ENCODE data around the gene BEX5. TPM values are rescaled to one million over a fixed set of nuclear protein-coding genes. Genes with fewer than 3 reads are reported as not detected.
"Not testable (repeated sequence)": the region's sequence is repeated elsewhere in the genome, so short reads cannot be mapped to it uniquely, and the experiment has no call there.

BEX5 gene
- 1 to 10 TPM; 5.9 to 7.4 TPM for total RNA-seq
- 10 to 100 TPM in 1 of 2 donors, 1 to 10 TPM in 1; 7.5 to 12.0 TPM for polyA plus RNA-seq

DNA sequence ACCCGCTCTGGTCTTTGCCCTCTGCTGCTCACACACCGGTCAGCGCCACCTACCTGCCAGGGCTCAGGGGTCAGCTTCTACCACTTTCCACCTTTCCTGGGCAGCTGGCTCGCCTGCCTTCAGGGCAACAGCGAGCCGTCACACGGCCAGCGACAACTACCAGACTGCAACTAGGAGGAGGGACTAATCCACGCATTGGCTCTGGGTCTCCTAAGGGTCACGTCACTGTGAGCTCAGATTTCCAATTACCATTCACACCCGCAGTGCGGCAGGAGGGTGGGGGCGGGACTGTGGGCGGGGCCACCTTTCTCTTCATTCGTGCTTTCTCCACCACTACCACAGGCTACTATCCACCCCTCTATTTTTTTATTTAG lies at the start of gene BEX5:
BEX5 (minus strand) TSS at position 172 of the 374 bp plus-strand sequence. CDS start 1,712 bp downstream, outside the sequence.
- intact Hi-C loops (cut with micrococcal nuclease) = loop anchor here (1.0 to 5.0 kb wide), 6 partner anchors 225 to 1532 kb away; partner anchors contain the start of gene MORF4L2
- POLR2A ChIA-PET (ENCODE audit: partially characterized antibody) = interaction anchor here (1.4 to 1.9 kb wide), 2 partner anchors 224 to 504 kb away, joined by 4 to 12 read pairs; partner anchors contain the start of gene ZMAT1

DNA sequence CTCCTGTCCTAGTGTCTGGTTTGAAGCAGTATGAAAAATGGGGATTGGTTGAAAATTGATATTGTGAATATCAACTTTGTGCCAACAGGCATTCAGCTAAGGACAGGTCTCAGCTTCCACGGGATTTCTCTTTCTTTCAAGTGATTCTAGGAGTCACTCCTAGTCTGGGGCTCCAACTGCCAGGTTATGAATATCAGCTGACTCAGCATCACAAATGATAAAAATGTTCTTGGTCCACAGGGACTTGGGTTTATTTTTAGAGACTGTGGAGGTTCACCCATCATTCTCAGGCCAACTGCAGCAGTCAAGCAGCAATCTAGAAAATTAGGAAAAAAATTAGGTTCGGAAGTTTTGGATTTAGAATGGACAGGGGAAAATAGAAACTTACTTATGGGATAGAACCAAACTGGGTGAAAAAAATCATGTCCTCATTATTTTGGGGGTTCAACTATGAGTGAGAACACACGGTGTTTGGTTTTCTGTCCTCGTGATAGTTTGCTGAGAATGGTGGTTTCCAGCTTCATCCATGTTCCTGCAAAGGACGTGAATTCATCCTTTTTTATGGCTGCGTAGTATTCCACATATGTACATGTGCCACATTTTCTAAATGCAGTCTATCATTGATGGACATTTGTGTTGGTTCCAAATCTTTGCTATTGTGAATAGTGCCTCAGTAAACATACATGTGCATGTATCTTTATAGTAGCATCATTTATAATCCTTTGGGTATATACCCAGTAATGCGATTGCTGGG lies 30.4 kb upstream of the BEX5 start:
- Histone ChIP-seq H3K27ac (ENCODE audit: low read depth, low read length) (no peak overlapping the region), H3K36me3 (ENCODE audit: insufficient read depth, low read length) (no peaks in the 10 kb centered on the region), H3K27me3 (ENCODE audit: insufficient read depth, low read length) (no peaks in the 10 kb centered on the region), H3K4me1 (ENCODE audit: insufficient read depth, low read length) (no peaks in the 10 kb centered on the region), H3K4me3 (ENCODE audit: low read length in 2 of 2) (no peak overlapping the region), H3K9me3 (ENCODE audit: control insufficient read depth in 1 of 2, low read length in 2 of 2) (no peaks in the 10 kb centered on the region)
- Mint-ChIP-seq H3K36me3 (no peaks in the 10 kb centered on the region), H3K9me3 (peaks cover 0 to 17% (median 11%) of the 10 kb centered on the region in 8 donors), H3K4me1 (no peaks in the 10 kb centered on the region), H3K4me3 (no peak overlapping the region), H3K27ac (no peak overlapping the region), H3K27me3 (peaks cover 0 to 1% of the 10 kb centered on the region in 2 donors)
- intact Hi-C loops (cut with micrococcal nuclease) = no loop called here
- CTCF ChIA-PET (ENCODE audit: partially characterized antibody) = no interaction called here
- DNase-seq = no peak
- POLR2A ChIA-PET (ENCODE audit: partially characterized antibody) = no interaction called here

More for the DNA sequence above, at the start of gene BEX5:
- Histone ChIP-seq H3K27ac (ENCODE audit: low read depth, low read length) (peak within 1 kb of the TSS; percentile 77), H3K36me3 (ENCODE audit: insufficient read depth, low read length) (no peaks in the 10 kb centered on the region), H3K27me3 (ENCODE audit: insufficient read depth, low read length) (no peaks in the 10 kb centered on the region), H3K4me3 (ENCODE audit: low read length in 2 of 2) (peak within 1 kb of the TSS; percentile 57 to 74), H3K4me1 (ENCODE audit: insufficient read depth, low read length) (peaks cover 8% of the 10 kb centered on the region), H3K9me3 (ENCODE audit: control insufficient read depth in 1 of 2, low read length in 2 of 2) (no peaks in the 10 kb centered on the region)
- peaks cover 0 to 8% of the 10 kb centered on the region in 2 donors for H3K36me3 Mint-ChIP-seq
- no peaks in the 10 kb centered on the region for H3K27me3 Mint-ChIP-seq
- CTCF ChIA-PET (ENCODE audit: partially characterized antibody) = interaction anchor here (1.3 kb wide), 1 partner anchor 740 kb away, joined by 4 read pairs; no protein-coding TSS in a partner anchor
- H3K4me1 Mint-ChIP-seq = peaks cover 0 to 14% (median 10%) of the 10 kb centered on the region in 4 donors
- H3K4me3 Mint-ChIP-seq = peak within 1 kb of the TSS; percentile 96 to 100 (median 98)
- peak; percentile 60 to 83 (median 65) for DNase-seq
- H3K9me3 Mint-ChIP-seq = peaks cover 0 to 2% (median 0%) of the 10 kb centered on the region in 8 donors
- H3K27ac Mint-ChIP-seq = peak within 1 kb of the TSS; percentile 98 to 100 (median 99)

DNA sequence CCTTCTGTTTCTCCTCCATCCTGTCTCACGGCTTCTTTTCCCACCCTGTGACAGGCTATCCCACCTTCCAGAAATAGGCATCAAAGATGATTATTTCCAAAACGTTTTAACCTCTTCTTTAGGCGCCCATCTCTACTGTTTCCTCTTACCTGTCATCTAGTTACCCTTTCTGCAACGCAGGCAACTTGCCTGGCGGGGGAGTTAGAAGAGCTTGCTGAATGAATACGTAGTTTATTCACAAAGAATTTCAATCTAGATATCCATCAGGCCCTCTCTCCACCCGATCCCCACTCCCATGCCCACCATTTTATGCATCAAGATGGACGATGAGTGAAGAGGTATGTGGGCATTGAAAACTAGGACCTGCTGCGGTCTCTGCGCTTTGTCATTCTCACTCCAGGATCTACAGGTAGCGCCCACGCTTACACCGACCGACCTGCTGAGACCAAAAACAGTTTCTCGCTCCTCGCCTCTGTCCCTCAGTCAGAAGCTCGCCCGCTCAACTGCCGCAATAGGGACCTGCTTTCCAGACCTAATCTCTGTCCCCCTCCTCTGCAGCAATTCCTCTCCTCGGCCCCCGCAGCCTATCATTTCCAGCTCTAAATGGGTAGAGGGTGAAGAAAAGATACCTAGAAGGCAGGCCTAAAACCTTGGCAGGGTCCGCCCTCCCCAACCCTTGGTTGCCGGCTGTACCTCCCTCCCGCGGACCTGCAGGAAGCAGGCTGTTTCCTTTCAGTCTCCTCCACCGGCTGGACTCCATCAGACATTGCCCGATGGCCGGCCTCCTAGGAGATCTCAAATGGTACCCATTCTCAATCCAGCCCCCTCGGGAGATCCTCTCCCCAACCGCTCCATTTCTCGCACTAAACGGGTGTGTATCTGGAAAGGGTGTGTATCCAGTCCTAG lies 624 bp downstream of the BEX5 start:
- CTCF ChIA-PET (ENCODE audit: partially characterized antibody) = interaction anchor here (1.0 to 2.0 kb wide), 3 partner anchors 10 to 740 kb away, joined by 3 to 5 read pairs (median 4); no protein-coding TSS in a partner anchor
- Mint-ChIP-seq H3K27ac (peak overlapping the region; percentile 98 to 100 (median 99)), H3K4me3 (peak overlapping the region; percentile 96 to 100 (median 98)), H3K36me3 (peaks cover 0 to 8% of the 10 kb centered on the region in 2 donors), H3K9me3 (peaks cover 0 to 2% (median 0%) of the 10 kb centered on the region in 8 donors), H3K27me3 (no peaks in the 10 kb centered on the region), H3K4me1 (peaks cover 0 to 14% (median 10%) of the 10 kb centered on the region in 4 donors)
- peak overlapping the region; percentile 77 for H3K27ac ChIP-seq (ENCODE audit: low read depth, low read length)
- peak; percentile 34 to 50 (median 40) for DNase-seq
- peak overlapping the region; percentile 57 to 74 for H3K4me3 ChIP-seq (ENCODE audit: low read length in 2 of 2)
- intact Hi-C loops (cut with micrococcal nuclease) = loop anchor here (1.0 to 5.0 kb wide), 6 partner anchors 224 to 1532 kb away; partner anchors contain the start of gene MORF4L2
- no peaks in the 10 kb centered on the region for H3K36me3 ChIP-seq (ENCODE audit: insufficient read depth, low read length)
- no peaks in the 10 kb centered on the region for H3K9me3 ChIP-seq (ENCODE audit: control insufficient read depth in 1 of 2, low read length in 2 of 2)
- peaks cover 8% of the 10 kb centered on the region for H3K4me1 ChIP-seq (ENCODE audit: insufficient read depth, low read length)
- POLR2A ChIA-PET (ENCODE audit: partially characterized antibody) = interaction anchor here (1.4 to 1.9 kb wide), 2 partner anchors 223 to 505 kb away, joined by 4 to 12 read pairs; partner anchors contain the start of gene ZMAT1
- no peaks in the 10 kb centered on the region for H3K27me3 ChIP-seq (ENCODE audit: insufficient read depth, low read length)

DNA sequence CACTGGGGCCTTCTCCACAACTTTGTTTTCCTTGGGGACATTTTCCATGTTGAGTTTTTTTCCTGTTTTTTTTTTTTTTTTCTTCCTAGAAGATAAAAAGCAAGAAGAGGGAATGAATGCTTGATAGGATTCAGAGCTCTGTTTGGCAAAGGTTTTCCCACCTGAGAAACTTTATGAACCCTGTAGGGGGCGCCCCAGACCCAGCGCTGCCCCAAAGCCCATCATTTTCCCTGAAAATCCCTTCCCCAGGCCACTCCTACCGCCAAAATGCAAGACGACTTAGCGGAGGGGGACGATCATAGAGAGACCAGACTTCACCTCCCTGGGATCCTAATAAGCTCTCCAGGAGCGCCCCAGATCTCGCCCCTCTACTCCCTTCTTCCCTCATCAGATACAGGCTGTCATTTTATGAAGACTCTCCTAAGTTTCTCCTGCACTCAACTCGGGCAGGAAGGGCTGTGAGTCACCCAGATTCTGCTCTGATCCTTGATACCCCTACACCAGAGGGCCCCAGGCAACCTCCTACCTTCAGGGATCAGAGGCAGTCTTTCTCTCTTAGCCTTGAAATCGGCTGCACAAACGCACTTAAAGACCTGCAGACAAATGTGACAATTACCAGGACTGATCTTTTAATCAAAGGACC lies 1.4 kb downstream of the BEX5 start:
- peaks cover 0 to 14% (median 10%) of the 10 kb centered on the region in 4 donors for H3K4me1 Mint-ChIP-seq
- H3K4me3 Mint-ChIP-seq = peak overlapping the region; percentile 96 to 100 (median 98)
- CTCF ChIA-PET (ENCODE audit: partially characterized antibody) = interaction anchor here (0.7 to 2.0 kb wide), 7 partner anchors 10 to 739 kb away, joined by 3 to 5 read pairs (median 4); no protein-coding TSS in a partner anchor
- Histone ChIP-seq H3K27ac (ENCODE audit: low read depth, low read length) (peak overlapping the region; percentile 77), H3K4me3 (ENCODE audit: low read length in 2 of 2) (peak overlapping the region in 1 of 2 donors; percentile 74), H3K36me3 (ENCODE audit: insufficient read depth, low read length) (no peaks in the 10 kb centered on the region), H3K27me3 (ENCODE audit: insufficient read depth, low read length) (no peaks in the 10 kb centered on the region), H3K4me1 (ENCODE audit: insufficient read depth, low read length) (peaks cover 8% of the 10 kb centered on the region), H3K9me3 (ENCODE audit: control insufficient read depth in 1 of 2, low read length in 2 of 2) (no peaks in the 10 kb centered on the region)
- peak overlapping the region; percentile 98 to 100 (median 99) for H3K27ac Mint-ChIP-seq
- no peaks in the 10 kb centered on the region for H3K27me3 Mint-ChIP-seq
- H3K9me3 Mint-ChIP-seq = peaks cover 0 to 2% (median 0%) of the 10 kb centered on the region in 8 donors
- intact Hi-C loops (cut with micrococcal nuclease) = loop anchor here (2.0 kb wide), 2 partner anchors 224 to 740 kb away; no protein-coding TSS in a partner anchor
- peaks cover 0 to 8% of the 10 kb centered on the region in 2 donors for H3K36me3 Mint-ChIP-seq
- POLR2A ChIA-PET (ENCODE audit: partially characterized antibody) = interaction anchor here (0.6 to 1.9 kb wide), 2 partner anchors 222 to 1518 kb away, joined by 3 to 12 read pairs; partner anchors contain the start of genes TSPAN6 and ZMAT1
- DNase-seq = peak in 3 of 5 donors; percentile 2 to 10 (median 6)

DNA sequence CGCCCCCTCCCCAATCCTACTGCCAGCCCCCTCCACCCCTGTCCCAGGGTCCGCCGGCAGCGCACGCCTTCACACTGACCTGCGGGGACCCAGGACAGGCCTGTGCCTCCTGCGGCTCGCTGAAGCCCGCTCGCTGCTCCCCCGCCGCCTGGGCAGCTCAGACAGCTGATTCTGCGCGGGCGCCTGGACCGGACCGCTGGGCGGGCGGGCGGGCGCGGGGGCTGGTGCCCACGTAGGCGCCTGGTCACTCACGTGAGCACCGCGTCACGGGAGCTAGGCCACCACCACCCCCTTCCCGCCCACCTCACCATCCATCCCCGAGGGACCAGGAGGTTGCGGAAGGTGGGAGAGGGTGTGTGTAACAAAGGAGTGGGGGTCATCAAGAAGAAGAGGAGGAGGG lies 13.5 kb downstream of the BEX5 start, which contains the start of gene TCEAL6:
TCEAL6 (minus strand) TSS at position 208 of the 400 bp plus-strand sequence.
- H3K4me3 Mint-ChIP-seq; H3K9me3 Mint-ChIP-seq; DNase-seq; H3K4me3 ChIP-seq (ENCODE audit: low read length in 2 of 2); POLR2A ChIA-PET (ENCODE audit: partially characterized antibody); intact Hi-C loops (cut with micrococcal nuclease); H3K4me1 Mint-ChIP-seq; H3K36me3 Mint-ChIP-seq; H3K36me3 ChIP-seq (ENCODE audit: insufficient read depth, low read length); H3K27ac ChIP-seq (ENCODE audit: low read depth, low read length); H3K27ac Mint-ChIP-seq; CTCF ChIA-PET (ENCODE audit: partially characterized antibody); H3K4me1 ChIP-seq (ENCODE audit: insufficient read depth, low read length); H3K9me3 ChIP-seq (ENCODE audit: control insufficient read depth in 1 of 2, low read length in 2 of 2); H3K27me3 ChIP-seq (ENCODE audit: insufficient read depth, low read length): not testable (repeated sequence)
- H3K27me3 Mint-ChIP-seq = peaks cover 9 to 21% of the 10 kb centered on the region in 2 donors

DNA sequence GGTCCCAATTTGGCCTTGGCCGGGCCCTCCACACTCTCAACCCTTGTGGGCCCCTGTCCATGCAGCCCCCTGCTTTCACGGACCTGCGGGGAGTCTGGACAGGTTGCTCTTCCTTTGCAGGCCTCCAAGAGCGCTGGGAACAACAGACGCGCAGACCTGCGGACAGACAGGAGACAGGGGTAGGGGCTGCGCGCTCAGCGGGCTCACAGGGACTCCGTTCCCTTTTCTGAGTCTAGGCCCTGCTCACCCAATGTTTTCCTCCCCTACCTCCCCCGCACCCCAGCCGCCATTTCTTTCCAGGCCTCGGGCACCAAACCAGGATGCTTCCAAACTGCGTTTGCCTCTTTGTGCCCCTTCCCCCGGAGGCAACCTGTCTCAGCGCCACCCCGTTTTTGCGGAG lies 14.1 kb downstream of the BEX5 start:
- H3K27me3 ChIP-seq (ENCODE audit: insufficient read depth, low read length); H3K4me3 Mint-ChIP-seq; DNase-seq; H3K27ac Mint-ChIP-seq; H3K36me3 Mint-ChIP-seq; CTCF ChIA-PET (ENCODE audit: partially characterized antibody); H3K9me3 Mint-ChIP-seq; H3K4me1 Mint-ChIP-seq; H3K4me1 ChIP-seq (ENCODE audit: insufficient read depth, low read length); POLR2A ChIA-PET (ENCODE audit: partially characterized antibody); H3K4me3 ChIP-seq (ENCODE audit: low read length in 2 of 2); intact Hi-C loops (cut with micrococcal nuclease); H3K27ac ChIP-seq (ENCODE audit: low read depth, low read length); H3K9me3 ChIP-seq (ENCODE audit: control insufficient read depth in 1 of 2, low read length in 2 of 2); H3K36me3 ChIP-seq (ENCODE audit: insufficient read depth, low read length): not testable (repeated sequence)
- H3K27me3 Mint-ChIP-seq = peaks cover 11 to 24% of the 10 kb centered on the region in 2 donors
